ENCODE results near the gene PTH1R. TPM values are rescaled to one million over a fixed set of nuclear protein-coding genes. Genes with fewer than 3 reads are reported as not detected.

Gene PTH1R
- total RNA-seq, 4 donors from 2014 or later = 0.40 to 1.9 (median 1.5) TPM

GRCh38 chr3:46916799-46917198, 39.3 kb downstream of the PTH1R start:
- no peaks in the 10 kb centered on the region for H3K9me3 ChIP-seq
- H3K4me1 ChIP-seq = peaks cover 0 to 12% (median 0%) of the 10 kb centered on the region in 3 donors
- H3K27ac ChIP-seq = no peak overlapping the region
- intact Hi-C loops (cut with DNase I) = no loop called here
- no peak overlapping the region for H3K4me3 ChIP-seq
- no peak for DNase-seq
- no peaks in the 10 kb centered on the region for H3K27me3 ChIP-seq
- H3K36me3 ChIP-seq = peaks cover 9 to 61% (median 16%) of the 10 kb centered on the region in 3 donors
- 87 to 92% methylated on average over 3 of the region's 3 CpGs for WGBS, 2 donors
- TF ChIP-seq CTCF (IDR thresholded peaks at IDR 0.05) = no peak
- TF ChIP-seq POLR2A (IDR thresholded peaks at IDR 0.05) = no peak

DNA sequence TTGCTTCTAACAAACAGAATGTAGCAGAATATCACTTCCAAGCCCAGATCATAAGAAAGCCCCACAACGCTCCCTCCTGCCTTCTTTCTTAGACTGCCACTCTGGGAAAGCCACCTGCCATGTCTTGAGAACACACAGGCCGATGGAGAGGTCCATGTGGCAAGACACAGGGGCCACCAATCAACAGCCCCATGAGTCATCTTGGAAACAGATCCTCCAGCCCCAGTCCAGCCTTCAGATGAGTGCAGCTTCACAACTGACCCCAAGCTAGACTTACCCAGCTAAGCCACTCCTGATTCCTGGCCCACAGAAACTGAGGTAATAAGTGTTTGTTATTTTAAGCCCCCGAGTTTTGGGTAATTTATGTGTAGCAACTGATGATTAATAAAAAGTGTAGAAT, 39.7 kb downstream of the PTH1R start:
- H3K4me3 ChIP-seq = no peak overlapping the region
- peaks cover 14 to 65% (median 20%) of the 10 kb centered on the region in 3 donors for H3K36me3 ChIP-seq
- H3K9me3 ChIP-seq = no peaks in the 10 kb centered on the region
- H3K27ac ChIP-seq = no peak overlapping the region
- TF ChIP-seq POLR2A (IDR thresholded peaks at IDR 0.05) (no peak), CTCF (IDR thresholded peaks at IDR 0.05) (no peak)
- intact Hi-C loops (cut with DNase I) = no loop called here
- WGBS, 2 donors = 90 to 95% methylated on average over 3 of the region's 3 CpGs
- no peak for DNase-seq
- peaks cover 0 to 12% (median 0%) of the 10 kb centered on the region in 3 donors for H3K4me1 ChIP-seq
- no peaks in the 10 kb centered on the region for H3K27me3 ChIP-seq

DNA sequence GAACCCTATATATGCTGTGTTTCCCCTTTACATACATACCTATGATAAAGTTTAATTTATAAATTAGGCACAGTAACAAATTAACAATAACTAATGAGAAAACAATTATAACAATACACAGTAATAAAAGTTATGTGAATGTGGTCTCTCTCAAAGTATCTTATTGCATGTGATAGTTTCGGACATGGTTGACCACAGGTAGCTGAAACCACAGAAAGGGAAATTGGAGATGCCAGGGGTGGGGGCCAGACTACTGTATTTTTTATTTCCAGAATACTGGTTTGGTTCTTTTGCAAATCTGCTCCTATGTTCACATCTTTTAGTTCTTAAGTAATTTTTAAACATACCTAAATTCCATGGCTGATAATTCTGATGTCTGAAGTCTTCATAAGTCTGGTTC, 40.7 kb downstream of the PTH1R start:
- TF ChIP-seq CTCF (IDR thresholded peaks at IDR 0.05) (no peak), POLR2A (IDR thresholded peaks at IDR 0.05) (no peak)
- H3K36me3 ChIP-seq = peaks cover 21 to 75% (median 29%) of the 10 kb centered on the region in 3 donors

DNA sequence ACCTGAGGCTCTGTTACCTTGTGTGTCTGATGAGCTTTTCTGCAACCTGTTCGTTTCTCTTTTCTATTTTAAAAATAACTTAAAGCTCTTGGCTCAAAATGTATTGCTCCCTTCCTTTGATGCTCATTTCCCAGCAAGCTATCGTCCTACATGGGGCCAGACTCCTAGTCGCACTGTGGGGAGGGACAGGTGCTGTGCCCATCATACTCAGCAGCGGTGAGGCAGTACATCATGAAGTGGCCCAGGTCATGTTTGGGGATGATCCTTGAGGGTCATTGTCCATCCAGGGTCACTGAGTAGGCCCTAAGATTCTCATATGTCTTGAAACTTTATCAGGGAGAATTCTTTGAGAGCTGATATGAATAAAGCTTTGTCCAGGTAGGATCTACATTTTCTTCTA, 41.1 kb downstream of the PTH1R start:
- Histone ChIP-seq H3K27ac (no peak overlapping the region), H3K27me3 (no peaks in the 10 kb centered on the region), H3K4me1 (peaks cover 0 to 13% (median 0%) of the 10 kb centered on the region in 3 donors), H3K36me3 (peaks cover 22 to 79% (median 33%) of the 10 kb centered on the region in 3 donors), H3K4me3 (no peak overlapping the region), H3K9me3 (no peaks in the 10 kb centered on the region)
- intact Hi-C loops (cut with DNase I) = no loop called here
- 91 to 98% methylated on average over 3 to 4 of the region's 4 CpGs for WGBS, 2 donors
- no peak for DNase-seq
- TF ChIP-seq CTCF (IDR thresholded peaks at IDR 0.05) = no peak
- TF ChIP-seq POLR2A (IDR thresholded peaks at IDR 0.05) = no peak

More for the DNA sequence above, 40.7 kb downstream of the PTH1R start:
- no peak for DNase-seq
- H3K4me1 ChIP-seq = peaks cover 0 to 13% (median 0%) of the 10 kb centered on the region in 3 donors
- WGBS, 2 donors = 80 to 92% methylated on average over 1 of the region's 1 CpG
- no peaks in the 10 kb centered on the region for H3K27me3 ChIP-seq
- H3K4me3 ChIP-seq = no peak overlapping the region
- H3K9me3 ChIP-seq = no peaks in the 10 kb centered on the region
- H3K27ac ChIP-seq = no peak overlapping the region
- intact Hi-C loops (cut with DNase I) = no loop called here

DNA sequence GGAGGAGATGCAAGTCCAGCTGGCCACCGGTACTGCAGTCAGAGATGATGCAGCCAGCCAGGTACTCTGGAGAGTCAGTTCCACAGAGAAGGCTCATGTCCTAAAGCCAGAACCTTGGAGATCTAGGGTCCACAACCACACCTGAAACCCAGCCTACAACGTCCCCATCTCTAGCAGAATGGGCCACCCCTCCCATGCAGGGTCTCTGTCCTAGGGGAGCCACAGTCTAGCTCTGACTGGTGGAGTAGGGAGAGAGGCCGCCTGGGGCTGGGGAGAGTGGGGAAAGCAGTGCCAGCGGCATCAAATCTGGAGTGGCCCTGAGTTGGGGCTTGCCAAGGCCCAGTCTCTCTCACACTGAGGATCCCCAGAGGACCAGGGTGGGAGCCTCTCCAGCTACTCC, 43.5 kb downstream of the PTH1R start:
- H3K9me3 ChIP-seq = no peaks in the 10 kb centered on the region
- DNase-seq = no peak
- H3K27me3 ChIP-seq = no peaks in the 10 kb centered on the region
- no peak overlapping the region for H3K27ac ChIP-seq
- H3K4me1 ChIP-seq = peaks cover under 1 to 28% (median 12%) of the 10 kb centered on the region in 3 donors
- WGBS, 2 donors = 86 to 91% methylated on average over 2 of the region's 4 CpGs
- no peak for TF ChIP-seq POLR2A (IDR thresholded peaks at IDR 0.05)
- TF ChIP-seq CTCF (IDR thresholded peaks at IDR 0.05) = no peak
- H3K36me3 ChIP-seq = peaks cover 31 to 100% (median 48%) of the 10 kb centered on the region in 3 donors
- no peak overlapping the region for H3K4me3 ChIP-seq
- intact Hi-C loops (cut with DNase I) = loop anchor here (5.0 kb wide), 1 partner anchor 76 kb away; no protein-coding TSS in a partner anchor

Data from esophagus squamous epithelium (tissue), 5 donors.